Measurements from ENCODE around the gene LIX1. TPM values are rescaled to one million over a fixed set of nuclear protein-coding genes. Genes with fewer than 3 reads are reported as not detected.

LIX1 gene
- total RNA-seq, 1 experiment from 2014 or later, result not detected

DNA sequence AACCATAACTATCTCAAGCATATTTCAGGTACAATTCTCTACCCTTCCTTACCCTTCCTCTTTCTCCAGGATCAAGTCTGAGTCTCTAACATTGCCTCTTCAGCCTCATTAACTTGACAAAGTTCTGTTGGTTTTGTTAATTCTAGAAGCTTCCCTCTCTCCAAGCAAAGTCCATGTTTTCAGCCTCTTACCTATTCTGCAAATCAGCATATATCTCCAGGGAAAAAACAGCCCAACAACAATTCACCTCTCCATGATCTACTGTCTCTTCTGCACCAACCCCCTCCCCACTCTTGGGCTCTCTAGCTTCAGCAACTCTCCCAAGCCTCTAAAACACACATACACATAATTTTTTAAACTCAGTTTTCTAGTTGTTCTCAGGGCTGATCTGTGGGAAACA lies 72.2 kb downstream of the LIX1 start:
- Histone ChIP-seq H3K4me2 (ENCODE audit: low read length) (no peak overlapping the region), H3F3A (ENCODE audit: low read length, unreplicated experiment) (no peaks in the 10 kb centered on the region), H3K4me3 (ENCODE audit: low read length) (no peak overlapping the region), H4K20me1 (ENCODE audit: low read length) (no peaks in the 10 kb centered on the region), H3K4me1 (ENCODE audit: insufficient read depth, low read length) (no peaks in the 10 kb centered on the region), H3K9me3 (ENCODE audit: low read length) (no peaks in the 10 kb centered on the region), H3K79me2 (ENCODE audit: low read length) (no peaks in the 10 kb centered on the region), H2AFZ (ENCODE audit: low read length) (no peak overlapping the region), H3K9me2 (replicated peaks; ENCODE audit: low read length) (no peaks in the 10 kb centered on the region), H3K27ac (ENCODE audit: low read length) (no peak overlapping the region), H3K27me3 (ENCODE audit: low read length) (no peaks in the 10 kb centered on the region), H3K36me3 (ENCODE audit: low read depth, low read length) (no peaks in the 10 kb centered on the region), H3K9ac (ENCODE audit: low read length) (no peak overlapping the region)
- ChIA-PET CTCF (no interaction called here), POLR2A (ENCODE audit: unreplicated experiment) (no interaction called here)
- intact Hi-C loops (cut with micrococcal nuclease), result no loop called here
- TF ChIP-seq EZH2phosphoT487 (IDR thresholded peaks at IDR 0.05; ENCODE audit: borderline replicate concordance, low read length) (no peak), EZH2 (IDR thresholded peaks at IDR 0.05; ENCODE audit: low read length, unreplicated experiment) (no peak)
- ATAC-seq (no peak), DNase-seq (no peak)
- BruUV-seq (replicated peaks), result no TSS peak

DNA sequence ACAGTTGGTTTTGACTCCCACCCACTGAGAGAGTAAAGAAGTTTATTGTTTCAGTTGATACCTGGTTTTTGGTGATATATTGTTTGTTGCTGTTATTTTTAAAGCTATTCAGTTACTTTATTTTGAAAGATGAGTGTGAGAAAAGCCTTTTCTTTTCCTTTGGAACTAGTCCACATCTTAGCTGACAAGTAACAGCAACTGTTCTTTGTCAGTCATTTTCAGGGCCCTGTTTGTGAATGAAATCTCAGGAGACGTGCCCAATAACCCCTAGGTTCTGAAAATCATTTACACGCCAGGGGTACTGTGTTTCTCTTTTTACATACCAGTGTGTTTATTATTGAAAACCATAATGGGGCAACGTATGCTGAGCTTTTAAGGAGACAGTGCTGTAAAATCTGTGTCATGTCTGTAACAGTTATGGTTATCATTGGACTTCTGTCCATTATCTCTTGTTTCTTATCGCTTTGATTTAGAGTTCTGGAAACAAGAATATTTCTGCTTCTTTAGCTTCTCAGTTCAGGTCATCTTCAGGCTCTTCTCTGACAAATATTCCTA lies 75.0 kb downstream of the LIX1 start:
- TF ChIP-seq, protein P1, sequence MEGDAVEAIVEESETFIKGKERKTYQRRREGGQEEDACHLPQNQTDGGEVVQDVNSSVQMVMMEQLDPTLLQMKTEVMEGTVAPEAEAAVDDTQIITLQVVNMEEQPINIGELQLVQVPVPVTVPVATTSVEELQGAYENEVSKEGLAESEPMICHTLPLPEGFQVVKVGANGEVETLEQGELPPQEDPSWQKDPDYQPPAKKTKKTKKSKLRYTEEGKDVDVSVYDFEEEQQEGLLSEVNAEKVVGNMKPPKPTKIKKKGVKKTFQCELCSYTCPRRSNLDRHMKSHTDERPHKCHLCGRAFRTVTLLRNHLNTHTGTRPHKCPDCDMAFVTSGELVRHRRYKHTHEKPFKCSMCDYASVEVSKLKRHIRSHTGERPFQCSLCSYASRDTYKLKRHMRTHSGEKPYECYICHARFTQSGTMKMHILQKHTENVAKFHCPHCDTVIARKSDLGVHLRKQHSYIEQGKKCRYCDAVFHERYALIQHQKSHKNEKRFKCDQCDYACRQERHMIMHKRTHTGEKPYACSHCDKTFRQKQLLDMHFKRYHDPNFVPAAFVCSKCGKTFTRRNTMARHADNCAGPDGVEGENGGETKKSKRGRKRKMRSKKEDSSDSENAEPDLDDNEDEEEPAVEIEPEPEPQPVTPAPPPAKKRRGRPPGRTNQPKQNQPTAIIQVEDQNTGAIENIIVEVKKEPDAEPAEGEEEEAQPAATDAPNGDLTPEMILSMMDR (conservative IDR thresholded peaks at IDR 0.05; ENCODE audit: low read depth, low read length), result no peak
- TF ChIP-seq EZH2phosphoT487 (IDR thresholded peaks at IDR 0.05; ENCODE audit: borderline replicate concordance, low read length), result no peak
- no peak for TF ChIP-seq EZH2 (IDR thresholded peaks at IDR 0.05; ENCODE audit: low read length, unreplicated experiment)
- ATAC-seq, result no peak
- Histone ChIP-seq H3K9me2 (replicated peaks; ENCODE audit: low read length) (no peaks in the 10 kb centered on the region), H3K4me1 (ENCODE audit: insufficient read depth, low read length) (no peaks in the 10 kb centered on the region), H3K4me3 (ENCODE audit: low read length) (no peak overlapping the region), H3F3A (ENCODE audit: low read length, unreplicated experiment) (no peaks in the 10 kb centered on the region), H3K4me2 (ENCODE audit: low read length) (no peak overlapping the region), H3K9ac (ENCODE audit: low read length) (no peak overlapping the region), H3K36me3 (ENCODE audit: low read depth, low read length) (no peaks in the 10 kb centered on the region), H3K27me3 (ENCODE audit: low read length) (no peaks in the 10 kb centered on the region), H3K27ac (ENCODE audit: low read length) (no peak overlapping the region), H3K79me2 (ENCODE audit: low read length) (no peaks in the 10 kb centered on the region), H2AFZ (ENCODE audit: low read length) (no peak overlapping the region), H4K20me1 (ENCODE audit: low read length) (no peaks in the 10 kb centered on the region), H3K9me3 (ENCODE audit: low read length) (no peaks in the 10 kb centered on the region)
- ChIA-PET POLR2A (ENCODE audit: unreplicated experiment) (no interaction called here), CTCF (no interaction called here)
- DNase-seq, result no peak
- intact Hi-C loops (cut with micrococcal nuclease), result no loop called here
- BruUV-seq (replicated peaks), result no TSS peak

DNA sequence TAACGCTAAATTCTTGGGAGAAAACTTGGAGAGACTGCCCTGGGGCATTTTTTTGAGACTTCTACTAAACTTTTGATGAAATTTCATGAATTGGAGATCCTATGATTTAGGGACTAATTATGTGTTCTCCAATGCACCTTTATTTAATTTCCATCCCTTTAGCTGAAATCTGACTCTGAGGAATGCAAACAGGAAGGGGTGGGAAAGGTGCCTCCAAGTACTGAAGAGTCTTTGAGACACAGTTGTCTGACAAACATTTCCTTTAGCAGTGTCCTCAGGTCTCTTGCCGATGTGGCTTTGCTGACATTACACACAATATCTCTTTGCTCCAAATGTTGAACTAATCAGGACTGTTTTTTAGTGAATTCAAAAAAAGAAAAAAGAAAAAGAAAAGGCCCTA lies 76.9 kb downstream of the LIX1 start:
- H3K9ac ChIP-seq (ENCODE audit: low read length), result no peak overlapping the region
- no peak overlapping the region for H3K4me3 ChIP-seq (ENCODE audit: low read length)
- no peaks in the 10 kb centered on the region for H3K4me1 ChIP-seq (ENCODE audit: insufficient read depth, low read length)
- TF ChIP-seq EZH2 (IDR thresholded peaks at IDR 0.05; ENCODE audit: low read length, unreplicated experiment) (no peak), EZH2phosphoT487 (IDR thresholded peaks at IDR 0.05; ENCODE audit: borderline replicate concordance, low read length) (no peak)
- TF ChIP-seq, protein P1 (conservative IDR thresholded peaks at IDR 0.05; ENCODE audit: low read depth, low read length), result no peak
- ATAC-seq (peak; percentile 77), DNase-seq (peak; percentile 28)
- H3K4me2 ChIP-seq (ENCODE audit: low read length), result no peak overlapping the region
- no peaks in the 10 kb centered on the region for H3K79me2 ChIP-seq (ENCODE audit: low read length)
- no peak overlapping the region for H2AFZ ChIP-seq (ENCODE audit: low read length)
- H3K27me3 ChIP-seq (ENCODE audit: low read length), result no peaks in the 10 kb centered on the region
- CTCF ChIA-PET, result no interaction called here
- intact Hi-C loops (cut with micrococcal nuclease), result no loop called here
- BruUV-seq (replicated peaks), result no TSS peak
- H3K36me3 ChIP-seq (ENCODE audit: low read depth, low read length), result no peaks in the 10 kb centered on the region
- no peak overlapping the region for H3K27ac ChIP-seq (ENCODE audit: low read length)
- no peaks in the 10 kb centered on the region for H4K20me1 ChIP-seq (ENCODE audit: low read length)
- POLR2A ChIA-PET (ENCODE audit: unreplicated experiment), result no interaction called here
- H3K9me2 ChIP-seq (replicated peaks; ENCODE audit: low read length), result no peaks in the 10 kb centered on the region
- H3F3A ChIP-seq (ENCODE audit: low read length, unreplicated experiment), result no peaks in the 10 kb centered on the region
- no peaks in the 10 kb centered on the region for H3K9me3 ChIP-seq (ENCODE audit: low read length)
